22Rv1 (cell line): ENCODE measurements around the gene TACC2.

Experiments used
- H3K27ac ChIP-seq: fragments of 450-650 bp; 2 replicates; pipeline ENCODE4 v1.5.1; 2017
- ZFX ChIP-seq: fragments of 450-650 bp; IDR thresholded peaks from 2 replicates; pipeline ENCODE4 v1.6.1; 2017; ENCODE audit warnings: antibody characterized with exemption, borderline replicate concordance
- TF ChIP-seq, protein P1 (sequence below): fragments of 450-650 bp; IDR thresholded peaks from 2 replicates; pipeline ENCODE4 v1.5.1; 2017; ENCODE audit warnings: mild to moderate bottlenecking

Gene TACC2

DNA sequence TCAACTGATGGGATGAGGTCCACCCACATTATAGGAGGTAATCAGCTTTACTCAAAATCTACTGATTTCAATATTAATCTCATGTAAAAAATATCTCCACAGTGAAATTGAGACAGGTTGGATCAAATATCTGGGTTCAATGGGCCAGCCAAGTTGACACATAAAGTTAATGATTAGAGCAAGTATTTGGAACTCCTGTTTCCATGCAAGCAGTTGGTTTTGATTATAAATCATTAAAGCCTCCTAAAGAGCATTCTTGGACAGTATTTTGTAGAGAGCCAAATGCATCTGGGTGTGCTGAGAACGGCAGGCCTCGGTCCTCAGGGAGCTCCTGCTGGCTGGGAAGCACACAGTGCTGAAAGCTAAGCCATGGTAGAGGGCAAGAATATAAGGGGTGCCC lies 155.2 kb downstream of the TACC2 start:
- no peak overlapping the region for H3K27ac ChIP-seq
- TF ChIP-seq, protein P1, sequence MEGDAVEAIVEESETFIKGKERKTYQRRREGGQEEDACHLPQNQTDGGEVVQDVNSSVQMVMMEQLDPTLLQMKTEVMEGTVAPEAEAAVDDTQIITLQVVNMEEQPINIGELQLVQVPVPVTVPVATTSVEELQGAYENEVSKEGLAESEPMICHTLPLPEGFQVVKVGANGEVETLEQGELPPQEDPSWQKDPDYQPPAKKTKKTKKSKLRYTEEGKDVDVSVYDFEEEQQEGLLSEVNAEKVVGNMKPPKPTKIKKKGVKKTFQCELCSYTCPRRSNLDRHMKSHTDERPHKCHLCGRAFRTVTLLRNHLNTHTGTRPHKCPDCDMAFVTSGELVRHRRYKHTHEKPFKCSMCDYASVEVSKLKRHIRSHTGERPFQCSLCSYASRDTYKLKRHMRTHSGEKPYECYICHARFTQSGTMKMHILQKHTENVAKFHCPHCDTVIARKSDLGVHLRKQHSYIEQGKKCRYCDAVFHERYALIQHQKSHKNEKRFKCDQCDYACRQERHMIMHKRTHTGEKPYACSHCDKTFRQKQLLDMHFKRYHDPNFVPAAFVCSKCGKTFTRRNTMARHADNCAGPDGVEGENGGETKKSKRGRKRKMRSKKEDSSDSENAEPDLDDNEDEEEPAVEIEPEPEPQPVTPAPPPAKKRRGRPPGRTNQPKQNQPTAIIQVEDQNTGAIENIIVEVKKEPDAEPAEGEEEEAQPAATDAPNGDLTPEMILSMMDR = no peak
- TF ChIP-seq ZFX = no peak

DNA sequence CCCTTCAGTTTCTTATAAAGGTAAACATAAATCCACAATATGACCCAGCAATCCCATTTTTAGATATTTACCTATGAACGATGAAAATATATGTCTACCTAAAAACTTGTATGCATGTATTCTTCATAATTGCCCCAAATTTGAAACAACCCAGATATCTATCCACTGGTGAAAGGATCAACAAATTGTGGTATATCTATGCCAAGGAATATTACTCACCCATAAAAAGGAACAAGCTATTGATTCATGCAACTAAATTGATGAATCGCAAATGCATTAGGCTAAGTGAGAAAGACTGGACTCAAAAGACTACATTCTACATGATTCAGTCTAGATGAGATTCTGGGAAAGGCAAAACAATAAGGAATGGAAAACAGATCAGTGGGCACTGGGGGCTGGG lies 156.2 kb downstream of the TACC2 start:
- no peak overlapping the region for H3K27ac ChIP-seq
- TF ChIP-seq, protein P1 = no peak
- TF ChIP-seq ZFX = no peak

DNA sequence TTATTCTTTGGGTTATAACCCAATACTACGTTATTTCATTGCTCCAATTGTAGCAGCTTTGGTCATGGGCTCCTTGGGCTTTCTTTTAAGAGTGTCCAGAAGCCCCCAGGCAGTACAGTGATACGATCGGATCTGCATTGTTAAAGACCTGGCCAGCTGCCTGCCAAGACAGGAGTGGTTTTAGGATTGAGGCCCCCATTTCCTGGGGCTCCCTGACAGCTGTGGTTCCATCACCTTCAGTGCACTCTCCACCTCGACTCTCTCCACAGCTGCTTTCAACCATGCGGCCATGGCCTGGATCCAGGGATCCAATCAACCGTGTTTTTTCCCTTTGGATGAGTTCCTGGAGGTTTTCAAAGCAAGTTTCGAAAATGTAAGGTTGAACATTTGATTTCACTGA lies 158.7 kb downstream of the TACC2 start:
- no peak overlapping the region for H3K27ac ChIP-seq

DNA sequence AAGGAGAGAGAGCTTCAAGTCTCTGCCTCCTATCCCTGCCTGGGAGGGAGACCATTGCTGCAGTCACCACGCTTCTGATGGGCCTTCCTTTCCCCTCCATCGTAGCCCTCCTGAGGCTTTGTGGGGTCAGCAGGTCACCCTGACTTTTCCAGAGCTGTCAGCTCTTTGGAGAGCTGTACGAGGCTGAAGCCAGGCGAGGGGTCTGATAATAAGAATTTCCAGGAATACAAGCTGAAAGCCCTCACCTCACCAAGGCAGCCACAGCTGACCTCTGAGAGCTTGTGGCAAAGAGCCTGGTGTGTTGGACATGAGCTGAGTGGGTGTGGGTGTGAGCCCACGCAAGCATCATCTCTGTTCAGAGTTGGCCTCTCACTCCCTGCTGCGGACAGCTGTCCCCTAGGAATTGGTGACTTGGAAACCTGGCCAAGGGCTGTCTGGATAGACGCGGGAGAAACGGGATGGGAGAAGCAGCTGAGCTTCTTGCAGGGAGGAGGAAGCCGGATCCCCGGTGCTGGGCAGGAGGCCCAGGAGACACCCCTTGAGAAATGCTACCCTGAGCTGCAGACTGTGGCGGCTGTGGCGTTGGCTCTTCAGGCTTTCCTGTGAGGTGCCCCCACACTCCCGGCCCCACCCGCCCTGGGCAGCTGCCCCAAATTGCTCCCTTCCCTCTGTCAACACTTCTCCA lies 160.1 kb downstream of the TACC2 start:
- H3K27ac ChIP-seq = no peak overlapping the region
- TF ChIP-seq ZFX = no peak
- TF ChIP-seq, protein P1 = no peak

More for the DNA sequence above, 158.7 kb downstream of the TACC2 start:
- no peak for TF ChIP-seq ZFX
- TF ChIP-seq, protein P1 = no peak

DNA sequence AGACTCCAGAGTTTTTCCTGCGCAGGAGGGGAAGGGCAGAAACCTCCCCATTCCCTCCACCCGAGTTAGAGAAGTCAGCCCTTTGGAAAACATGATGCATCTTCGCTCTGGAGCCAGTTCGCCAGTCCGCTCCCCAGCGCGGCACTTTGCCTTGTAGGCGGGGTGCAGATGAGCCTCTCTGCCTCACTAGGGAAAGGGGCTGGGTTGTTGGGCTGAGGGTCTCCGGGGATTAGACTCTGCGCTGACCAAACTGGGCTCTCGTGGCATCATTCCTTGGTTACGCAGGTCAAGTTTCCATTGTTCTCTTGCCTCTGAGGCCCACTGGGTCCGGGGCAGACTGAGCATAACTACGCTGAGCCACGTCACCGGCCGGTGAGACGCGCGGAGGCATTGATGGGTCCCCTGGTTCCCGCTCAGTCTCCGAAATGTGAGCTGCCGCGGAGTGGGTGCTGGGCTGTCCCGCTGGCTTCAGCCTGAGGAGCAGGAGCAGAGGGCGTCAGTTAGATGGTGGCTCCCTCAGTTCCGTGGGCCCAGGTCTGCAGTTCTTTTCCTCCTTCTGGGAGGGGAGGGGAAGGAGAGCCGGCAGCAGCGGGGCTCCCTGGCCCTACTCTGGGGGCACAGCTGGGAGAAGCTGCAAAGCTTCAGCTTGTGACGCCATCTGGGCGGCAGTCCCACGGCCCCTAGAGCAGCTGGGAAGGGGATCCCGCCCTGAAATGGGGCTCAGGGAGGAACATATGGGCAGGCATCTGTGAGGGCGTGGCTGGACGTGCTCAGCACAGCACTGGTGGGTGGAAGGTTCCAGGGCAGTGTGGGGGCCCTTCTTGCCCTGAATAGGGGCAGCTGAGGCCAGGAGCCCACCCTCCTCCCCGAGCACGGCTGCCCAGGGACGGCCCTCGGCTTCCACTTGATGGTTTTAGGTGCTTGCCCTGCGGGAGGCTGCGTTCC lies 160.9 kb downstream of the TACC2 start:
- no peak overlapping the region for H3K27ac ChIP-seq

DNA sequence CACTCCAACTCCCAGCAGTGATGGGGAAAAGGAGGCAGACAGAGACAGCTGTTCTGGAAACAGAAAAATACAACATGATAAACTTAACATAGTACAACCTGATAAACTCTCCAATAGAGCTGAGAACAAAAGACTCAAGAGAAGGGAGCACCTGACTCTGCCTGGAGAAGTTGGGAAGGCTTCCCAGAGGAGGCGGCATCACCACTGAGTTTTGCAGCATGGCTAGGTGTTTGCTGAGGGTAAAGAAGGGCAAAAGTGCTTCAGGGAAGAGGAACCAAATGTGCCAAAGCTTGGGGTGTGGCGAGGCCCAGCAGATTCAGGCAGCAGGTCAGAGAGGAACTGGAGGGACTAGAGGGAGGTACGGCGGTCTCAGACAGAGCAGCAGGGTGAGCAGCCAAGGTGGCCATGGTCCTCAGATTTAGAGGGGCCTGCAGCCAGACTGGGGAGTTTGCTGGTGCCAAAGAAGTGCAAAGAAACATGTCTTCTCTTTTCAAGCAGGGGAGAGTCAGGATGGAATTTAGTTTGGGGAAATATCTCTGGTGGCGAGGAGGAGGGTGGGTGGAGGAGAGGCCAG lies 162.2 kb downstream of the TACC2 start:
- no peak overlapping the region for H3K27ac ChIP-seq
- TF ChIP-seq ZFX = no peak
- TF ChIP-seq, protein P1 = no peak

More for the DNA sequence above, 160.9 kb downstream of the TACC2 start:
- no peak for TF ChIP-seq ZFX
- TF ChIP-seq, protein P1 = no peak
